ENCODE data around the gene ZNF341.

Gene ZNF341

DNA sequence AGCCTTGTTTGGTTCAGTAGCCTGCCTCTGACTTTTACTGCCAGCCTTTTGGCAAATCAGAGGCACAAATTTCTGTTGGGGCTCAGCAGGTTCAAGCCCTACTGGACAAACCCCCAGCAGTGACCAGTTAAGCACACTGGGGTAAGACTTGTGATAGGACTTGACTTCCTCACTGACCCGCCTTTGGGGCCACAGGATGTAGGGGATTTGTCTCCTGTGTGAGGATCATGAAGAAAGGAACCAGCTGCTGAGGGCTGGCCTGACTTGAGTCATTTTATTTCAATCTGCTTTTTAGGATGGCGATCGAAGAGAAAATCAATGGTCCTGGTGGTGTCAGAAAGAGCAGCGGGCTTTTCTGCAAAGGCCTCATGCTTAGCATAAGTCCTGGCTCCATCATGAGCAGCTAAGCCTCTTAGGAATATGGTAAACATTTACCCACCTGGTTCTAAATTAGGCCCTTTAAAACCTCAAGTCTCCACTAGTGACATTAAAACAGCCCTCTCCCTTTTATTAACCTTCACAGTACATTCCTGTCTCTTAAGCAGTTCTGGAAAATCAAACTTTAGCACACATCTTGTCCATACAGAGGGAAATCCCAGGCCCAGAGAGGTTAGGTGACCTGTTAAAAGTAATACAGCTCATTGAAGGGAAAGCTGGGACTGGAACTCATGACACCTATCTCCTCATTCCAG, 96.0 kb downstream of the ZNF341 start:
- DNase-seq, result no peak

DNA sequence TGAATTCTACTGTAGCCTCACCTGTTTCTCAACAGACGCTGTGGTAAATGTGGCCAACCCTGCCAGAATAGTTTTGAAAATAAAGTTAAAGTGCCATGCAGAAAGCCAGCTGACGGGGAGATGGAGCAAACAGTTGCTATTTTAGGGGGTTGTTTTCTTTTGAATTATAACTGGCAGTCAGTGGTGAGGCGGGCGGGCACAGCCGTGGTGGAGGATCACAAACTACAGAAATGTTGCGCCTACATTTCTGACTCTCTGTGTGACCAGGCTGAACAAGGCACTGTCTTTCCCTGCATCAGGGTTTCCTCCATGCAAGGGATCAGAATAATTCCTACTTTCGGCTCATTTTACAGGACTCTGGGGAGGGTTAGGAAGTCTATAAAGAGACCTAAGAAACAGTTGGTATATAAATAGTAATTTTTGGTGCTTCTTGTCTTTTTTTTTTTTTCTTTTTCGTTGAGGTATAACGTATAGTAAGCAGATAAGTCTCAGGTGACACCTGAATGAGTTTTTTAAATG, 96.6 kb downstream of the ZNF341 start:
- no peak for DNase-seq

DNA sequence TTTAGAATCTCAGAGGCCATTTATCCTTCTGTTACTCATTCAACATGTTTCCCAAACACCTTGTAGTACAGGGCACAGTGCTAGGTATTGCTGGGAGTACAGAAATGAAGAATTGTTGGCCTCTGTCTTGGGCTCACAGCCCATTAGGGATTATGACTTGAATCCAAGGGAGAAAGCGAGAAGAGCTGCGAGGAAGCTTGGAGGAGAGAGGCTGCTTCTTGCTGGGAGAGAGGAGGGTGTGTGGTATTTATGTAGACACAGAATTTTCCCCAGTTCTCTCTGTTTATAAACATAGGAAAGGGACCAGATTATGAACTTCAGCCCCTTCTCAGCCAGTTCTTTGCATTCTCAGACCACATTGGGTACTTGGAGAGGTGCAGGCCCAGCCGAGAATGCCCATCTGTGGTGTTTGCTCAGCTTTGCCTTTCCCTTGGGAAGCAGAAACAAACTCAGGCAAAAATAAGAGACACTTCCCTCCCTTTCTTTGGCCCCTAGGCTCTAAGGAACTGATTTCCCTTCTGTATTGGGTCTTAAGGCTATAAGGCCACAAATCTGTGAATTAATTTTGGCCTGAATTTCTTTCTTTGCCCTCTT, 97.3 kb downstream of the ZNF341 start:
- no peak for DNase-seq

DNA sequence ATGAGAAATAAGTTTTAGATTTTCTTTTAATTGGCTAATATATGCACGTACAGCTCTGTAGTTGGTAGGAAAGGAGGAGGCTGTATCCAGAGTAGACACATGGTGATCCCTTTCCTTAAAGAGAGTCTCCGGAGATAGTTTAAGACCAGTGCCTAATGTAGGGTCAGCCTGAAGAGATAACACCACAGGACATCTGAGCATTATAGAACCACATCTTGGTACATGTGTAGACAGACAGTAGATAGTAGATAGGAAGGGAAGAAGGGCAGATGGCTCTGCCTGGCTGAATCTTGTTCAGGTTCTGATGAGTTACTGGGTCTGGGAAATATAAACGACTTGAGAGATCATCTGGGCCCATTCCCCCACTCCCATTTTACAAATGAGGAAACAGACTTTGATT, 97.8 kb downstream of the ZNF341 start:
- no peak for DNase-seq

DNA sequence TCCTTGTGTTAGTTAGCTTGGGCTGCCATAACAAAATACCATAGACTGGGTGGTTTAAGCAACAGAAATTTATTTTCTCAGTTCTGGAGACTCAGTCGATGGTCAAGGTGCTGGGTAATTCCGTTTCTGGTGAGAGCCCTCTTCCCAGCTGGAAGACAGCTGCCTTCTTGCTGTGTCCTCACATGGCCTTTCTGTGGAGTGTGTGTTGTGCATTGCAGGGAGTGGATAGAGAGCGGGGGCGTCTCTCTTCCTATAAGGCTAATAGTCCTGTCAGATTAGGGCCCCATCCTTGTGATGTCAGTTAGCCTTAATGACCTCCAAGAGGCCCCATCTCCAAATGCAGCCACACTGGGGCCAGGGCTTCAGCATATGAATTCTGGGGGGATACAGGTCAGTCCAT, 98.6 kb downstream of the ZNF341 start:
- DNase-seq, result no peak

DNA sequence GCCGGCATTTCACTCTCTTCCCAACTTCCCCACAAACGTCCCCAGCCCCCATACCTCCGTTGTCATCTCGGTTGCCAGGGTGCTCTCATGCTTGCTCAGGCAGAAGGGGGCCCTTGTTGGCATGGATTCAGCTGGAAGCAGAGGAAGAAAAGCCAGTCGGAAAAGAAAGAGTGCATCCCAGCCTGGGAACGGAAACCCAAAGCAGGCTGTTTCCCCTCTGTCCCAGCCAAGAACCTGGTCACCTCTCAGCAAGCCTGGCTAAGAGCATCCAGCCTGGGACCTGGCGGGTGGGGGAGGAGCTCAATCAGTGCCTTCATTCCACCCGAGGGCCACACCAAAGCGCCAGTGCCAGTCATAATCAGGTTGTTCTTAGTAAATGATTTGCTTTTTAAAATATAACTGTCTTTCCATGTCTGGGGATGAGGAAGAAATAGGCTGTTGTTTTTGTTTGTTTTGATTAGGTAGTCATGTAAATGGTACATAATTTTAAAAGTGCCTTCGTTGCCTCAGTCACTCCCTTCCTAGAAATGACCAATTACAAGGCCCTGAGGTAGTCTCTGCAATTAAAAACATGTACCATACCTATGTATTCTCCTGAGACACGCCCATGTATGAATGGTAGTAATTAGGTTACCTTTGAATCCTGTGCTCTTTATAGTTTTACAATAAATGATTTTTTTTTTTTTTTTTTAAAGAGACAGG, 100.5 kb downstream of the ZNF341 start:
- no peak for DNase-seq

DNA sequence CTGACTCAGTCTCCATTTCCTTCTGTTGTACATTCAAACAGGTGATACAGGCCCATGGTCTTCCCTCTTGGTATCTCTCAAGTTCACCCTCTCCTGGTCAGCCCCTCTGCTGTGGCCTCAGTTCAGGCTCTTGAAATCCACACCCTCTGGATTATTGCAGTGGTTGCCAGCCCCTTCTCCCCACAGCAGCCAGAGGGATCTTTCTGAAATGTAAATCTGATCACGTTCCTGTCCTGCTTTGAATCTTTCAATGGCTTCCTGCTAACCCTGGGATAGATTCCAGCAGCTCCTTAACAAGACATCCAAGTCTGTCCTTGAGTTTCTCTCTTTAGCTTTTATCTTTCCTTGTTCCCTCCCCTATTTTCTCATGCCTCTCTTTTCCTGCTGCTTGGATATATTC, 101.5 kb downstream of the ZNF341 start:
- no peak for DNase-seq

DNA sequence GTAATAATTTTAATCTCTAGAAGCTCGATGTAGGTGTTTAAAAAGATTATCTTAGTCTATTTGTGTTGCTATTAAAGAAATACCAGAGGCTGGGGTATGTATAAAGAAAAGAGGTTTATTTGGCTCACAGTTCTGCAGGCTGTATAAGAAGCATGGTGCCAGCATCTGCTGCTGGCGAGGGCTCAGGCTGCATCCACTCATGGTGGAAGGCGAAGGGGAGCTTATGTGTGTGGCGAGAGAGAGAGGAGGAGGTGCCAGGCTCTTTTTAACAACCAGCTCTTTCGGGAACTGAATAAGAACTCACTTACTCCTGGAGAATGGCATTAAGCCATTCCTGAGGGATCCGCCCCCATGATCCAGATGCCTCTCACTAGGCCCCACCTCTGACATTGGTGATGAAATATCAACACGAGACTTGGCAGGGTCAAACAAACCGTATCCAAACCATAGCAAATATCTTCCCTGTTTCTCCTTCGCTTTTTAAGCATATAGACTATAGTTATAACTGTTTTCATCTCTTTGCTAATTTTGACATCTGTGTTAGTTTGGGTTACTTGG, 103.9 kb downstream of the ZNF341 start:
- no peak for DNase-seq

DNA sequence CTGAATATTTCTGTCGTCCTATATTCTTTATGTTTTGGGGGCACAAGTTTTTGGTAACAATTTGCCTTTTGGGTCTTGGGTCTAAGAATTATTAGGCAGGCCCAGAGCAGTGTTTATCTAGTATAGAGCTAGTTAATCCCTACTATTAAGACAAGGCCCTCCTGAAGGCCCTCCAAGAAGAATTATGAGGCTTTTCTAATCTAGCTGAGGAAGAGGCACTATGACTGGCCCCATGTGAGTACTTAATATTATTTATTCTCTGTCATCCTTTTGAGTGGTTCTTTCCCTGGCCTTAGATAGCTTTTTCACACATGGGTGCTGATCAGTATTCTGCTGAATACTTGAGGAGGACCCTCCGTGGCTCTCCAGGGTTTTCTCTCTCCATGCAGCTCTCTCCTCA, 104.5 kb downstream of the ZNF341 start:
- DNase-seq, result no peak

DNA sequence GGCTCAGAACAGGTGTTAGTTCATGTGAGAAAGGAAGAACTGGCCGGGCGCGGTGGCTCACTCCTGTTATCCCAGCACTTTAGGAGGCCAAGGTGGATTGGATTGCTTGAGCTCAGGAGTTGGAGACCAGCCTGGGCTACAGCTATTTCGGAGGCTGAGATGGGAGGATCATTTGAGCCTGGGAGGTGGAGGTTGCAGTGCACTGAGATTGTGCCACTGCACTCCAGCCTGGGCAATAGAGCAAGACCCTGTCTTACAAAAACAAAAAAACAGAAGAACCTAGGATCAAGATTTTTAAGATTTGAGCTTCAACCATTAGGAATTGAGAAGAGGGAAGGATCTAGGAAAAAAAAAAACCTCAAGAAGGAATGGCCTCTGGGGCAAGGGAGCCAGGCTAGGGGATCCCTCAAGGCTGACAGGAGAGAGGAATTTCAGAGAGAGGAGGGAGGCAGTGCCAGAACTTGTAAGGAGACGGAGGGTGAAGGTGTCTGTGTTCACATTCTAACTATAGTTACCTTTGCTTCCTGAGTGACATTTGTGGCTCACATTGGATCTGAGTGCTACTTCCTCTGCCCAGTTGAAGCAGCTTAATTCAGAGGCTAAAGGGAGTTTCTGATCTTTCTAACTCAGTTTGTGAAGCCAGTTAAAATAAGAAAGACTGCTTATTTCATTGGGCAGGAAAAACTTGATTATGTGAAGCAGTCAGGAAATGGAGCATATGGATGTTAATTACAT, 105.5 kb downstream of the ZNF341 start:
- no peak for DNase-seq

DNA sequence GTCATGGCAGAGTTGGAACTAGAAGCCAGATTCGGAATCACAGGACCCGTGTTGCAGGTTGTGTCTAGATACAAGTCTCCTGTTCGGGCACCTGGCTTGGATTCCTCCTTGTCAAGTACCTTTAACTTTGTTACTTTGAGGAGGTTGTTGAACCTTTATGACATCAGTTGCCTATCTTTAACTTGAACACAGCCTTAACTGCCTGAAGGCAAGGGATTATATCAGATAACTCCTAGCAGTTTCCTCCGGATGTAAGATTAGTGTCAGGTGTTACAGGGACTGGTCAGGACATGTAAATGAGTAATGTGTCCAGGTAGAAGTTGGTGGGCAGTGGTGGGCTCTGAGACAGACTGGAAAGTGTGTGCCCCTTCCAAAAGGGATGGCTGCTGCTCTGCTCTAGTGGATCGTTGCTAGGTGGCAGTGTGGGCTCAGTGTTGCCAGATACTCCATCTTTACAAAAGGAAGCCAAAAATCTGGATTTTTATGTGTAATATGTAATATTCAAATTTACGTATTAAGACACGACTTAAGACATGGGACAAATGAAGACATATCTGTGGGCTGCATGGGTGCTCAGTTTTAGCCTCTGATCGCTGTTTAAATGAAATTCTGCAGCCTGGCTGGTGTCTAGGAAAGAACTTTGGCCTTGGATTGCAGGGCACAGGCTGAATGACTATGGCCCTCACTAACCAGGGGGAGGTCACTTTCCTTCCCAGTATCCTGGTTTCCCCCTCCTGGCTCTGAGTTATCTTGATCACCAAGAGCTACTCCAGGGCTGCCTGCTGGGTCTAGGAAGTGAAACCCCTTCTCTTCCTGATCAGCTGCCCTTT, 106.5 kb downstream of the ZNF341 start:
- no peak for DNase-seq

DNA sequence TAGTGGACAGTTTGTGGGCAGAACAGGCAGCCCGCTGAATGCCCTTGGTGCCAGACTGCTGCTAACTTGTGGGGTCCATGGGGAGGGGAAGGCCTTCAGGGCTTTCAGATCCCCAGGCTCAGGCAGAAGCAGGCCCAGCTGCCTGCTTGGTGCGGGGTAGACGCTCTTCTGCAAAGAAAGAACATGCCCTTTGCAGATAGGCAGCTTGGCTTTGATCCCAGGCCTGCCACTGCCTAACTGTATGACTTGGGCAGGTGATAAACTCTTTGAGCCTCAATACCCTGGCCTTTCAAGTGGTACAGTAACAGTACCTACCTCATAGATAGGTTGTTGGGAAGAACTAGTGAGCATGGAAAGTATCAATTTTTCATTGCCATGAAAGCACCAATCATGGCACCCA, 107.8 kb downstream of the ZNF341 start:
- DNase-seq, result no peak

DNA sequence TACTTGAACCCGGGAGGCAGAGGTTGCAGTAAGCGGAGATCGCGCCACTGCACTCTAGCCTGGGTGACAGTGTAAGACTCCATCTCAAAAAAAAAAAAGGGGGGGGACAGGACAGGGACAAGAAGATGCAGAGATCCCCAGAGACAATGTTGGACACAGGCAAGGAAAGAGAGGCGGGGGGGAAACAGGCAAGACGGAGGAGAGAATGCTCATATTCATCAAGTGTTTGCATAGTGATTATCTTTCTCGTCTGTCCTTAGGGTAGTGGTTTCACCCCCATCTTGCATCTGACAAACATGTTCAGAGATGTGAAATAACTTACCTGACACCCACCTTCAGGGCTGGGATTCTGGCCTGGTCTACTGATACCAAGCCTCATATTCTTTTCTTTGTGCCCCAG, 108.4 kb downstream of the ZNF341 start:
- no peak for DNase-seq

DNA sequence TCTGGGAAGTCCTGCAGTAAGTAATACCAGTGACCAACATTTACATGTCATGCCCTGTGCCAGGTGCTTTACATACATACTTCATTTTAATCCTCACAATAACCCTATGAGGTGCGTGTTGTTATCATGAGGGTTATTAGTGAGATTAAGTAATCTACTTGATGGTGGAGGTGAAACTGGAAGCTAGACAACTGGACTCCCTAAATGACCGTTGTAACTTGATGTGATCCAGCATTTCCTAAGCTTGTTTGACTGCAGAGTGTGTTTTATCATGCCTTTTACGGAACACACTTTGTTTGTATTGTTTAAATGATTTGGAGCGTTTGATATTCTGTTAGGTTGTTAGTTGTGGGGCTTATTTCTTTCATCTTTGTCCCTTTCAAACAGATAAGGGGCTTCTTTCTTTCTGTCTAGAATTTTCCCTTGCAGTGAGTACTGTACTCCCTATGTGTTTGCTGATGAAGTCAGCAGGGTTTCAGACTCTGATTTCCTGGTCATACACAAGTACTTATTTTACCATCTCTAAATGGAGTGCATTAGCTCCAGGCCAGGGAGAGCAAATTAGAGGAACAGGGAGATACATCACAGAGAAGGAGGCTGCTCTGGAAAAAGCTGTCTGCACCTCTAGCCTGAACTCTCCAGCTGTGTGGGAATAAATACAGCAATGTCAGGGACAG, 109.1 kb downstream of the ZNF341 start:
- DNase-seq, result no peak

DNA sequence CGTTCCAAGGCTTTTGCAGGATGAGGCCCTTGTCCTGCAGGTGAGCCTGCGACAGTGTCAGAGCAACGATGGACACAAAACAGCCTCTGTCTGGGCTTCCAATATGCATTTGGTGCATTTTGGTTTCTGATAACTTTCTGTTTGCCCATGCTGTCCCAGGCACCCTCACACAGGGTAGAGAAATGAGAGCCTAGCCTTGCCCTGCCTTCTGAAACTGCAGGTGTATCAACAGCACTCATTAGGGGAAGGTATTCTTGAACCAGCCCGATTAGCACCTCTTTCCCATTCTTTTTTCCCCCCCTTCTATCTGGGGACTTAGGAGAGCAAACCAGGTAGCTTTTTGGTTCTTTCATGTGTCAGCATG, 109.6 kb downstream of the ZNF341 start:
- DNase-seq, result no peak
